CD4-positive, alpha-beta T cell treated with Interferon gamma for 1 hour (primary cell): ENCODE data around the gene TMEM120A.

ENCODE experiments used
- DNase-seq: peaks from one replicate; pipeline ENCODE4 v3.0.0-alpha.2; 2020

TMEM120A gene

DNA sequence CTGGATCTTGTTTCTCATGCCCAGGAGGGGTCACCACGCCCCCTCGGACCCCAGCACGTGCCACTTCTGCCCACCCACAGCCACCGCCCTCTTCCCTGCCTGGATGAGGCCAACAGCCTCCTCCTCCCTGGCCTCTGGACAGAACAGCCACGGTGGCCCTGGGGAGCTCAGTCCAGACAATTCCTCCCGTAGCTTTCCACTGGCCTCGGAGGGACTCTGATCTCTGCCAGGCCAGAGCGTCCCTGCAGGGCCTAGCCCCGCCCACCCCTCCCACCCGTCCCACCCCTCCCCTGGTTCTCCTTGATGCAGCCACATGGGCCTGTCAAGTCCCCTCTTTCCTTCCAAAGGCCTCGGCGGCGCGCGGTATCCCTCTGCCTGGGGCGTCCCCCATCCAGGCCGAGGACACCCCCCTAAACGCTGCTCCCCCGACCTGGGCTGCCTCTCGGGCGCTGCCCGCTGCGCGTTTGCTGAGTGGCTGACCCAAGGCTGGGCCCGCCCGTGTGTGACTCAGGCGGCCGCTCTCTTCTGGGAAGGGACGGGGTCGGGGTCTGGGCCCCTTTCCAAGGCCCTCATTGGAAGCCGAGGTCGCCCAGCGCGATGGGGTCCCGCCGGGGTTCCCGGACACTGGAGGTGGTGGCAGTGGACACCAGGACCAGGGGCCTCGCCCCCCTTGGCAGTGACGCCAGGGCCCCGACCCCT, 557 bp downstream of the TMEM120A start:
- DNase-seq = no peak

DNA sequence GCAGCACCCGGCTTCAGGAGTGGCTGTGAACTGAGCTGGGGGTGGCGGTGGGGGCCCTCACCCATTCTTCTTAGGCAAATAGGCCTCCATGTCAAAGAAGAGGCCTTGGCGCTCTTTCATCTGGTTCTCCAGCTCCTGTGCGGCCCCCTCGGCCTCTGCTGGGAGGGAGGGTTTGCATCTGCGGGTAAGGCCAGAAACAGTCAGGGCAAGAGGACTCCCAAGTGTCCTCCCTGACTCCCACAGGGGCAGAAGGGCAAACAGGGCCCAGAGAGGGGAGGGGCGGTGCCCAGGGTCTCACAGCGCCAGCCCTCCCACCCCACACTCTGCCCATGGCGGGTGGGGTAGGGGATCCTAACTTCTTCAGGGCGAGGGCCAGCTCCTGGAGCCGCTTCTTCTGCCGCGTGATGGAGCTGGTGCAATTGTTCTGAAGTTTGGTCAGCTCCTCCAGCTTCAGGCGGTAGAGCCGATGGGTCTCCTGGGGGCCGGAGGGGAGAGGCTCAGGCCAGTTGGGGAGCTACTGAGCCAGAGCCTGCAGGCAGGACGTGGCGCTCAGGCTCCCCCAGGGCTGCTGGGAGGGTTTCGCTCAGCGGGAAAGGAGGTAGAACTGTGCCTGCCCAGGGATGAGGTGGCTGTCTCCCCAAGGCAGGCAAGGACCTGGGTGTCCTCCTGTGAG, 2.2 kb downstream of the TMEM120A start:
- DNase-seq = no peak

DNA sequence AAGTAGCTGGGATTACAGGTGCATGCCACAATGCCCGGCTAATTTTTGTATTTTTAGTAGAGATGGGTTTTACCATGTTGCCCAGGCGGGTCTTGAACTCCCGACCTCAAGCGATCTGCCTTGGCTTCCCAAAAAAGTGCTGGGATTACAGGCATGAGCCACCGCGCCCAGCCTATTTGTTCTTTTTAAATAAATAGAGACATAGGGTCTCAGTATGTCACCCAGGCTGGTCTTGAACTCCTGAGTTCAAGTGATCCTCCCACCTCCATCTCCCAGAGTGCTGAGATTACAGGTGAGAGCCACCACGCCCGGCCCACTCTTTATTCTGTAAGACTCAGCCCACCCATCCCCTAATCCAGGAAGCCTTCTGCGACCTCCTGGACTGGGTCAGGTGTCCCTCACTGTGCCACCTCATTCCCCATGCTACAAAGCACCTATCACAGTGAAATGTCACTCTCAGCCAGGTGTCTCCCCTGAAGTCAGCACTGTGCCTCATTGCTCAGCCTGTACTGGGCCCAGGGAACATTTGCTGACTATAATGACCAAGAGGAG, 2.8 kb downstream of the TMEM120A start:
- no peak for DNase-seq

DNA sequence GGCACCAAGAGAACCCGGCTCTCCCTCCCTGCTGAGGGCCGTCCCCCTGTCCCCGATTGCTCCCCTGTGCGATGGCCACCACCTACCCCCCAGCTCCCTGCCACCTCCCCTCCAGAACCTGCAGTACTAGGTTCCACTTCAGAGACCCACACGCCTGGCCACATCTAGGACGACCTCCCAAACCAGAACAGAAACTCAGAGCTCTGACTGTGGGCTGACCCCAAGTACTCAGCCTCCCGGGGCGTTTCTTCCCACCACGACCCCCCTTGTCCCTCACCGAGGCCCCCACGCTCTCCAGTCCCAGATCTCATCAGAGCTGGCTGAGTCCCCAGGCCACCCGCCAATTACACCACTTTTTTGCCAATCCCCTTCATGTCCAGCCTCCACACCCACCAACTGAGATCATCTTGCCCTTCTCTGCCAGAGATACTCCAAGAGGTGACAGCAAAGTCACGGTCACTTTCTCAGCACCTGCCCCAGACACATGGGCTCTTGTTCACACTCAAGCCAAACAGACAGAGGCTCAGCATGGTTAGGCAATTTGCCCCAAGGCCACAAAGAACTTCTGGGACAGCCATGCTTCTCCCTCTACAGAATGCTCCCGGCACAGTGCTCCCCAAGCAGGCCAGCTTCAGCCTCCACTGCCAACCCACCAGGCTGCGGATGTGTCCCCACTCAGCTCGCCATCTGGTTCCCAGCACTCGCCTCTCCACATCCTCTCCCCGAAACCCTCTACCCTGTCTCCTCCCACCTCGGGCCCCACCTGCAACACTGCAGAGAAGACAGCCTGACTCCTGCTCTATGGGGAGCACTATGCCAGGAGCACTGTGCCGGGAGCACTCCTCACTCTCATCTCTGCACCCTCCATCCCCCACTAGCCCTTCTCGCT, 4.7 kb downstream of the TMEM120A start:
- DNase-seq = no peak

DNA sequence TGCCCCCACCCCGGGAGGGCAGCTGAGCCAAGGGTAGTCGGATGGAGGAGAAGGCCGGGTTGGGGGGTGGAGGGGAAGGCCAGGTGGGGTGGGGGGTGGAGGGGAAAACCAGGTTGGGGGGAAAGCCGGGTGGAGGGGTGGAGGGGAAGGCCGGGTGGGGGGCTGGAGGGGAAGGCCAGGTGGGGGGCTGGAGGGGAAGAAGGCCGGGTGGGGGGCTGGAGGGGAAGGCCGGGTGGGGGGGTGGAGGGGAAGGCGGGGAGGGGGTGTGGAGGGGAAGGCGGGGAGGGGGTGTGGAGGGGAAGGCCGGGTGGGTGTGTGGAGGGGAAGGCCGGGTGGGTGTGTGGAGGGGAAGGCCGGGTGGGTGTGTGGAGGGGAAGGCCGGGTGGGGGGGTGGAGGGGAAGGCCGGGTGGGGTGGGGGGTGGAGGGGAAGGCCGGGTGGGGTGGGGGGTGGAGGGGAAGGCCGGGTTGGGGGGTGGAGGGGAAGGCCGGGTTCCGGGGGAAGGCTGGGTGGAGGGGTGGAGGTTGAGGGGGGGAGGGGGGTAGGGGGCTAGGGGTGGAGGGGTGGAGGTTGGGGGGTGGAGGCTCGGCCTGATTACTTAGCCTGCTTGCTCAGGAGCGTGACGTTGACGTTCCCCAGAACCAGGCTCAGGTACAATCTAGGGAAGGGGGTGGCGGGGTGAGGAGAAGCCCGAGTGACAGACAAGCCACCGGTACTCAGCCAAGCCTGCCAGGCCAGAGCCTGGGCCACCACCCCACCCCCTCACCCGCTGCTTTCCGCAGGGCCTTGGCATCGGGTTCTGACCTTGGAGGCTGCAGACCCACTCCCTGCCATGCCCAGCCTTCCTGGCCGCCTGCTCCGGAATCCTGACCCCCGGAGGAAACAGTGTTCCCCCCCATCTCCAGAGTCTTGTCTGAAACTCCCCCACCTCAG, 5.6 kb downstream of the TMEM120A start:
- DNase-seq = no peak

DNA sequence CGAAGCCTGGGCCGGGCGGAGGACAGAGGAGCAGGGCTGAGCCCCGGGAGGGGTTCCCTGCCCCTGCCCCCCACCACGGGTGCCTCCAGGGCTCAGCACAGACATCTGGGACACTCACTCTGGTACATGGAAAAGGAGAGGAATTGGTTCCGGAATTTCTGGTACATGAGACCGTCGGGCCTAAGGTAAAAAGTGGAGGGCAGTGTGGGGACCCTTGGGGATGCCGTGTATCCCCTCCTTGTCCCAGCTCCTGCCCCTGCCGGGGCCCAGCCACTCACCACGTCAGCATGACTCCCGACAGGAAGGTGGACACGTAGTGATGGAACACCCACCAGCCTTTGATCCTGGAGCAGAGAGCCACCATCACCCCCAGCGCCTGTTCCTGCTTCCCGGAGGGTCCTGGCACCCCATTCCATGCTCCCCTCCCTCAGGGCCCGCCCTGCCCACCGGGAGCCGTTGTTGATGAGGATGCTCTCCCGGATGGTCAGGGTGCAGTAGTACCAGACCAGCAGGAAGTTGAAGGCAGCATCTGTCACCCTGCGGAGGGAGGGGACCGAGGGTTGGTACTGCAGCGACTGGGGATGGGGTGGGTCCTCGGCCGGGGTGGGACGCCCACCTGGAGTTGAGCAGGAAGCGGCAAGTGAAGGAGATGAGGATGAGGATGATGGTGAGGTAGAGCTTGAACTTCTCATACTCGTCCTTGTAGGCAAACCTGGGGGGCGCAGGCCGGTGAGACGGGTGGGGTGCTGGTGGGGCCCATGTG, 6.4 kb downstream of the TMEM120A start:
- no peak for DNase-seq

DNA sequence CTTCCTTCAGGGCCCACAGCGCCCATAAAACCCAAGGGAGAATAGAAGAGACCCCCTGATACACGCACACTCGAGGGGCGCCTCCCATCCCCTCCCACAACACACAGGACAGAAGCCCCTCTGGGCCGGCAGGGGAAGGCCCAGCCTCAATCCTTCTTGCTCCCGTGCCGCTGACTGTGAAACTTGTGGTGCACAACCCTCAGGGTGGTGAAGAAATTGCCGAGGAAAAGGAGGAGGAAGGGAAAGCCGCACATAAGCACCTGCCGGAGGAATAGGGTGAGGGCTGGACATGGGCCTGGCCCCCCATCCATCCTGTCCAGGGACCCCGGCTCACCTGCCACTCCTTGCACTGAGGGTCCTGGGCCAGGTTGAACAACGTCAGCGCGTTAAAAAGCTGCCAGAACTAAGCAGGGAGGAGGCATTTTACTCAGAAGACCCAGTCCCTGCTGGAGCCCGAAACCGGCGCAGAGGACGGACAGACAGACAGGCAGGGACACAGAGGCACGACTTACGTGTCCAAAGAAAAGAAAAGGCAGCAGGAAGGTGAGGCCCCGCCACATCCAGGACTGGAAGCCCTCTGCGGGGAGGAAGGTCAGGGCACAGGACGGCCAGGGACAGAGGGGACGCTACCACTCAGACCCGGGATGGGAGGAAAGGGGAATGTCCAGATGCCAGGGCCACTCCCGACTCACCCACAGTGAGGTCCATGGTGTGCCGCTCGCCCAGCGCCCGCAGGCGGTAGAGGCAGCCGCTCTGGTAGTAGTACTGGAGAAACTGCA, 7.2 kb downstream of the TMEM120A start:
- no peak for DNase-seq

DNA sequence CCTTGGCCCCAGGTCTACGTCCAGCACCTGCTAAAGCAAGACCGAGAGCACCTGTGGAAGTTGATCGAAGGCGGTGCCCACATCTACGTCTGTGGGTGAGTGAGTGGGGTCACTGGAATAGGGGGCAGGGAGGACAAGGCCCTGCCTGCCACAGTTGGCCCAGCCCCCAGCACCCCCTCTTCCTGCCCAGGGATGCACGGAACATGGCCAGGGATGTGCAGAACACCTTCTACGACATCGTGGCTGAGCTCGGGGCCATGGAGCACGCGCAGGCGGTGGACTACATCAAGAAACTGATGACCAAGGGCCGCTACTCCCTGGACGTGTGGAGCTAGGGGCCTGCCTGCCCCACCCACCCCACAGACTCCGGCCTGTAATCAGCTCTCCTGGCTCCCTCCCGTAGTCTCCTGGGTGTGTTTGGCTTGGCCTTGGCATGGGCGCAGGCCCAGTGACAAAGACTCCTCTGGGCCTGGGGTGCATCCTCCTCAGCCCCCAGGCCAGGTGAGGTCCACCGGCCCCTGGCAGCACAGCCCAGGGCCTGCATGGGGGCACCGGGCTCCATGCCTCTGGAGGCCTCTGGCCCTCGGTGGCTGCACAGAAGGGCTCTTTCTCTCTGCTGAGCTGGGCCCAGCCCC, 8.1 kb downstream of the TMEM120A start:
- no peak for DNase-seq

DNA sequence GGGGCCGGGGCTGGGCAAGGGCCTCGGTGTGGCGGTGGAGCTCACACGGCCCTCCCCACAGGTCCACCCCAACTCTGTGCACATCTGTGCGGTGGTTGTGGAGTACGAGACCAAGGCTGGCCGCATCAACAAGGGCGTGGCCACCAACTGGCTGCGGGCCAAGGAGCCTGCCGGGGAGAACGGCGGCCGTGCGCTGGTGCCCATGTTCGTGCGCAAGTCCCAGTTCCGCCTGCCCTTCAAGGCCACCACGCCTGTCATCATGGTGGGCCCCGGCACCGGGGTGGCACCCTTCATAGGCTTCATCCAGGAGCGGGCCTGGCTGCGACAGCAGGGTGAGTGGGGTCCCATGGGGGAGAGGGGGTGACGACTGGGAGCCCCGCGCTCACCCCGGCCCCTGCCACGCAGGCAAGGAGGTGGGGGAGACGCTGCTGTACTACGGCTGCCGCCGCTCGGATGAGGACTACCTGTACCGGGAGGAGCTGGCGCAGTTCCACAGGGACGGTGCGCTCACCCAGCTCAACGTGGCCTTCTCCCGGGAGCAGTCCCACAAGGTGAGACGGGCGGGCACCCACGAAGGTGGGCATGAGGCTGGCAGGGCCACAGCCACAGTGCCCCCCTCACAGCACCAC, 8.8 kb downstream of the TMEM120A start:
- DNase-seq = no peak

DNA sequence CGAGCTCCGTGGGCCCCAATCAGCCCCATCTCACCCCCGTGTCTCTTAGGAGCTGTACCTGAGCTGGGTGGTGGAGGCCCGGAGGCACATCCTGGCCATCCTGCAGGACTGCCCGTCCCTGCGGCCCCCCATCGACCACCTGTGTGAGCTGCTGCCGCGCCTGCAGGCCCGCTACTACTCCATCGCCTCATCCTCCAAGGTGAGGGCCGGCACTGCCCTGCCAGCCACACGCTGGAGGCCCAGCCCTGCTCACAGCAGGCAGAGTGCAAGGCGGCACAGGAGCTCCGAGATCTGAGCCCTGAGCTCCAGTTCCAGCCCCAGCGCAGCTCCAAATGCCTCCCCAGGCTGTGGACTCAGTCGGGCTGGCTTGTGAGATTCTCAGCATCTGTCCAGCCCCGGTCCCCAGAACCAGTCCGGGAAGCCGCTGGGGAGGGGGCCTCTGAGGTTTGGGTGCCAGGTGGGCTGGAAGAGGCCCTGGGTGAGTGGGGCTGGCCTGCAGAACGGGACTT, 9.3 kb downstream of the TMEM120A start:
- DNase-seq = no peak

DNA sequence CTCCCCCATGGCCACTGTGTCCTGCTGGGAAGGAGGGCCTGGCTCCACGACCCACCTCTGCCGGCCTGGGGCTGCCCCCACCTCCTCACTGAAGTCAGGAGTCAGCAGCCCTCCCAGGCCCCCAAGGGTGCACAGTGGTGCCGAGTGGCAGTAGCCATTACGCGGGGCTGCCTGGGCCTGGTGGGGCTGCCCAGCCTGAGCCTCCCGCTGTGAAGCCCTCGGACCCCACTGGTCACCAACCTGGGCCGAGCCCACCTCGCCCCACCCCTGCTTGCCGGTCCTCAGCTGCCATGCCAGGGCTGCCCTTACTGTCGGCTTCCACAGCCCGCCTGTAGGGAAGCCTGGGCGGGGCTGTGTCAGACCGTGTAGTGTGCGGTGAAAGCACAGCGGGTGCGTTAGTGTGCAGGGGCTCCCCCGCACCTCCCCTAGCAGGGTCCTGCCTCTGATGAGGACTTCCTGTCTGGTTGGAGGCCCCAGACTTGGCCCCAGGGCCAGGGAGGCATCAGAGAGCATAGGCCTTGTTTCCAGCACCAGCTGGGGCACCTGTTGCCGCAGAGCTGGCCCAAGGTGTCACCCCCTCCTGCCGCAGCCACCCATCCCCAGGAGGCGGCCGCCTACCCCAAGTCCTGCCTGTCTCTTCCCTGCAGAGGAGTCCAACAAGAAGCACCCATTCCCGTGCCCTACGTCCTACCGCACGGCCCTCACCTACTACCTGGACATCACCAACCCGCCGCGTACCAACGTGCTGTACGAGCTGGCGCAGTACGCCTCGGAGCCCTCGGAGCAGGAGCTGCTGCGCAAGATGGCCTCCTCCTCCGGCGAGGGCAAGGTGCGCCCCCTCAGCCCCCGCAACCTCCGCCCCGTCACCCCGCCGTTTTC, 10.0 kb downstream of the TMEM120A start:
- no peak for DNase-seq

DNA sequence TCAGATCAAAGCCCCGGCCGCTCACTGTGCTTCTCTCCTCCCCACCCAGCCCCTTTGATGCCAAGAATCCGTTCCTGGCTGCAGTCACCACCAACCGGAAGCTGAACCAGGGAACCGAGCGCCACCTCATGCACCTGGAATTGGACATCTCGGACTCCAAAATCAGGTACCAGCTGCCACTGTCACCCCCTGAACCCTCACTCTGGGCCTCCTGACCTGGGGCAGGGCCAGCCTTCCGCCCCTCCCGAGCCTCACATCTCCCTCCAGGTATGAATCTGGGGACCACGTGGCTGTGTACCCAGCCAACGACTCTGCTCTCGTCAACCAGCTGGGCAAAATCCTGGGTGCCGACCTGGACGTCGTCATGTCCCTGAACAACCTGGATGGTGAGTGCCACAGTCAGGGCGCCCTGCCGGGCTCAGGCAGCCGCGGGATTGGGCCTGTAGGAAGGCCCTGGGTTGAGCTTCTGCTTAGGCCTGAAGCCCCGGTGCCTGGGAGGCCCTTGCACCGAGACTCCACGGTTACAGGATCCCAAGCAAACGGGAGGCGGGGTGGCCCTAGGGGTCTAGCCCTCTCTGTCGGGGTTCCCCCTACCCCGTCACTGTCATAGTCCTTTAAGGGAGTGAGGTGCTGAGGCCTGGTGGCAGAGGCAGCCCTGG, 10.8 kb downstream of the TMEM120A start:
- DNase-seq = no peak

DNA sequence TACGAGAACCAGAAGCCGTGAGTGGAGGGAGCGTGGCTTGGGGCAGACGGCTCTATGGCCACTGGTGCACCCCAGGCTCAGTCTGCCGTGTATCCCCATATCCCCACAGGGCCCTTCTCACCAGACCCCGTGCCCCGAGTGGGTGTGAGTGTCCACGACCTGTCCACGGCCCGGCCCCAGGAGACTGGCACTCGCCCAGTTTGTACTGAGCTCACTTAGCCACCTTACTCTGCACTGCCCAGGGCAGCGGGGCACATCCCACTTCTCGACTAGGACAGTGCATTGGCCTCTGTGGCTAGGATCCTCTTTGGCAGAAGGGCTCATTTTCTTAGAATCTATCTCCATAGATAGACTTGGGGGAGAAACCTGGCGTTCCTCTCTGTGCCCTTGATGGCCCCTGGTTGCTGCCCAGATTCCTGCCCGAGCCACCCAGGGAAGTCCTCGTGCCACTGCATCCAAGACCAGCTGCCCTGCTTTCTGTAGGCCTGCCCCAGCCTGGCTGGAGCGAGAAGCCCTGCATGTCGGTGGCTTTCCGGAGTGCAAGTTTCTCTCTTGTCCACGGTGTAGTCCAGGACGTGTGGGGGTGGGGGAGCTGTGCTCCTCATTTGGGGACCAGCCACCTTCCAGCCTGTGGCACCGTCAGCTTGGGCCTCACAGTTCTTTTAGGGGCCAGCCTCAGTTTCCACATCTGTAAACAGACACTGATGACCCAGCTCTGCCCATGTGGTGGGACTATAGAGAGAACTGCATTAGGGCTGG, 11.9 kb downstream of the TMEM120A start:
- no peak for DNase-seq

DNA sequence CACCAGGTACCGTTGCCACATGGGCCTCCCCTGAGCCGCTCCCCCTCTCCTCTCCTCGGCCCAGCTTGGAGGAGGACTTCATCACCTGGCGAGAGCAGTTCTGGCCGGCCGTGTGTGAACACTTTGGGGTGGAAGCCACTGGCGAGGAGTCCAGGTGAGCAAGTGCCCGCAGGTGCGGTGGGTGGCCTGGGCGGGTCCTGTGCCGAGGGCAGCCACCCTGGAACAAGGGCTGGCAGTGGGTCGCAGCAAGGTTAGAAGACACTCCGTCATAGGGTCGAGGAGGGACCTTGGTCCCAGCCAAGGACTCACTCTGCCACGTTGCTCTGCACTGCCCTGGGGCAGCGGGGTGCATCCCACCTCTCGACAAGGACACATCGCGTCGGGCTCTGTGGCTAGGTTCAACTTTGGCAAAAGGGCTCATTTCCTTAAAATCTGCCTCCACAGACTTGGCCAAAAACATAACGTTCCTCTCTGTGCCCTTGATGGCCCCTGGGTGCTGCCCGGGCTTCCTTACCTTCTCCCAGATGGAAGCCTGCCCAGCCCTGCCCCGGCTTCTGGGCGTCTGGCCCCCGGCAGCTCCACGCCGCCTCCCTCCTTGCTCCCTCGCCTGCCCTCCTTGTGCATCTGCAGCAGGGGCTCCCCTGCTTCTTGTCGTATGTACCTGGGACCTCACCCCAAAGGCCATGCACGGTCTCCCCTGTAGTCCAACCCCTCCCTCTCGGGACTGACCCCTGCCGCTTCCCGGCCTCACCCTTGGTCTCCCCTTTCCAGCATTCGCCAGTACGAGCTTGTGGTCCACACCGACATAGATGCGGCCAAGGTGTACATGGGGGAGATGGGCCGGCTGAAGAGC, 12.7 kb downstream of the TMEM120A start:
- DNase-seq = no peak

DNA sequence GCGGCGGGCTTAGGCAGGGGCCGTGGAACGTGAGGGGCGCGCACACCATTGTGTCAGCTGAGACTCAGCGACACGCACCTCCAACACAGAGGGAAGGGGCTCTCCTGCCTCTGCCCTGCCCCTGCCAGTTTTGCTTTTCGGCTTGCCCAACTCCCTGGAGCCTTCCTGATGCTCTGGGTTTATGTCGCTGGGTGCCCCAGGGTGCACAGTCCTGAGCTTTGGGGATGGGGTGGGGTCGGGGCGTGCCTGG, 13.3 kb downstream of the TMEM120A start:
- DNase-seq = no peak

DNA sequence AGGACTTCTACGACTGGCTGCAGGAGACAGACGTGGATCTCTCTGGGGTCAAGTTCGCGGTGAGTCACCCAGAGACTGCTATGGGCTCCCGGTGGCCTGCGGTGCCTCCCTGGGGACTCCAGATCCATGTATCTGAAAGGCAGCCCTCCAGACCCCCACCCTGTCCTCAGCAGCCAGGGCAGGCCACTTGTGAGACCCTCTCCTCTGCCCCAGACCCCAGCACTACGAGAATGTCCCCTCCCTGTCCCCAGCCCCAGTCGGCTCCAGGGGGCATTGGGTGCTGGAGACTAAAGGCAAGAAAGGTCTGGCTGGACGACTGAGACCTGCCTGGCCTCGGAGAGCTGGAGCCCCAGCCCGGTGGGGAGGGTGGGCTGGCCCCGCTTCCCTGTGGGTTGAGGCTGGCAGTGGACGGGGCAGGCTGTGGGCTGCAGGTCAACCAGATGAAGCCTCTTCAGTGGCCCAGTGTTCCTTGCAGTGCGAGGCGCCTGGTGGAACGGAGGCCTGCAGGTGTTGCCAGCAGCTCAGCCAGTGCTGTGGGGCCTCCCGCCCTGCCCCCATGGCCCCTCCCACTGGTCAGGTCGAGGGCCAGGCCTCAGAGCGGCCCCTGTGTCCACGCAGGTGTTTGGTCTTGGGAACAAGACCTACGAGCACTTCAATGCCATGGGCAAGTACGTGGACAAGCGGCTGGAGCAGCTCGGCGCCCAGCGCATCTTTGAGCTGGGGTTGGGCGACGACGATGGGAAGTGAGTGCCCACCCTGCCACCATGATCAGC, 13.8 kb downstream of the TMEM120A start:
- DNase-seq = no peak
